Neutrophil (primary cell): Measurements from ENCODE around the gene SHISAL1.

ENCODE experiments used
- H3K27ac ChIP-seq: fragments of 200-600 bp; sonication (generic); 2 replicates; pipeline ENCODE4 v1.5.1; 2016; ENCODE audit warnings: mild to moderate bottlenecking, moderate library complexity
- H3K27me3 ChIP-seq: fragments of 200-600 bp; sonication (generic); 2 replicates; pipeline ENCODE4 v1.6.0; 2016; ENCODE audit warnings: mild to moderate bottlenecking
- H3K36me3 ChIP-seq: fragments of 200-600 bp; sonication (generic); 2 replicates; pipeline ENCODE4 v1.5.1; 2017
- H3K4me1 ChIP-seq, 2 experiments: fragments of 200-600 bp in 1 of 2; sonication (generic) in 1 of 2; 1 replicate in 1 of 2; 2 replicates in 1 of 2; pipeline versions ENCODE4 v1.5.1 to v1.6.1; 2013 to 2016; ENCODE audit warnings: low read depth in 1 of 2, low read length in 1 of 2, mild to moderate bottlenecking in 1 of 2, moderate library complexity in 1 of 2; ENCODE audit not compliant: control insufficient read depth in 1 of 2, insufficient read depth in 1 of 2
- H3K4me3 ChIP-seq, 2 experiments: fragments of 200-600 bp in 1 of 2; sonication (generic) in 1 of 2; 1 replicate in 1 of 2; 2 replicates in 1 of 2; pipeline ENCODE4 v1.5.1; 2013 to 2016; ENCODE audit warnings: low read depth in 1 of 2, low read length in 1 of 2, mild to moderate bottlenecking in 1 of 2, moderate library complexity in 1 of 2
- H3K9me3 ChIP-seq: fragments of 200-600 bp; sonication (generic); 2 replicates; pipeline ENCODE4 v1.5.1; 2016
- TF ChIP-seq, protein P1 (sequence below): fragments of 200-600 bp; sonication (generic); IDR thresholded peaks from 2 replicates; pipeline ENCODE4 v1.5.1; 2016; ENCODE audit warnings: antibody characterized with exemption

SHISAL1 gene

GRCh38 chr22:44289414-44290171, 23.2 kb downstream of the SHISAL1 start:
- Histone ChIP-seq H3K4me3 (no peak overlapping the region), H3K27me3 (peaks cover 11% of the 10 kb centered on the region)
- TF ChIP-seq, protein P1, sequence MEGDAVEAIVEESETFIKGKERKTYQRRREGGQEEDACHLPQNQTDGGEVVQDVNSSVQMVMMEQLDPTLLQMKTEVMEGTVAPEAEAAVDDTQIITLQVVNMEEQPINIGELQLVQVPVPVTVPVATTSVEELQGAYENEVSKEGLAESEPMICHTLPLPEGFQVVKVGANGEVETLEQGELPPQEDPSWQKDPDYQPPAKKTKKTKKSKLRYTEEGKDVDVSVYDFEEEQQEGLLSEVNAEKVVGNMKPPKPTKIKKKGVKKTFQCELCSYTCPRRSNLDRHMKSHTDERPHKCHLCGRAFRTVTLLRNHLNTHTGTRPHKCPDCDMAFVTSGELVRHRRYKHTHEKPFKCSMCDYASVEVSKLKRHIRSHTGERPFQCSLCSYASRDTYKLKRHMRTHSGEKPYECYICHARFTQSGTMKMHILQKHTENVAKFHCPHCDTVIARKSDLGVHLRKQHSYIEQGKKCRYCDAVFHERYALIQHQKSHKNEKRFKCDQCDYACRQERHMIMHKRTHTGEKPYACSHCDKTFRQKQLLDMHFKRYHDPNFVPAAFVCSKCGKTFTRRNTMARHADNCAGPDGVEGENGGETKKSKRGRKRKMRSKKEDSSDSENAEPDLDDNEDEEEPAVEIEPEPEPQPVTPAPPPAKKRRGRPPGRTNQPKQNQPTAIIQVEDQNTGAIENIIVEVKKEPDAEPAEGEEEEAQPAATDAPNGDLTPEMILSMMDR, result no peak

DNA sequence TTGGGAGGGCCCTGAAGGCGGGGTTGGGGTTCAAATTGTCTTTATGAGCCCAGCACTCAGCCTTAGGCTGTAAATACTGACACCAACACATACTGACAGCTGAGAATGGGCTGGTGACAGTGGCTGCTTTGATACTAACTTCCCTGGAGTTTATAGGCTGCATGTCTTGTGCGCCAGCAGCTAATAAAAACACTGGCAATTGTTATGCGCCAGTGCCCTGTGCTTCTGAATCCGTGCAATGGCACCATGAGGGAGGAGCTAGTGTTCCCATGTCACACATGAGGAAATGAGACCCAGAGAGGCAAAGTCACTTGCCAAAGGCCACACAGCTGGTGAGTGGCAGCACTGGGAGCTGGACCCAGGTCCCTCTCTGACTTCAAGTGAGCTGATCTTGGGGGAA, 23.8 kb downstream of the SHISAL1 start:
- Histone ChIP-seq H3K4me1 (no peaks in the 10 kb centered on the region), H3K27ac (no peak overlapping the region), H3K27me3 (peaks cover 11% of the 10 kb centered on the region), H3K4me3 (no peak overlapping the region), H3K9me3 (no peaks in the 10 kb centered on the region), H3K36me3 (no peaks in the 10 kb centered on the region)
- TF ChIP-seq, protein P1, result no peak

More at GRCh38 chr22:44289414-44290171, 23.2 kb downstream of the SHISAL1 start:
- Histone ChIP-seq H3K9me3 (no peaks in the 10 kb centered on the region), H3K36me3 (no peaks in the 10 kb centered on the region), H3K4me1 (no peaks in the 10 kb centered on the region), H3K27ac (no peak overlapping the region)

- Histone ChIP-seq H3K36me3 (no peaks in the 10 kb centered on the region), H3K9me3 (no peaks in the 10 kb centered on the region), H3K27ac (no peak overlapping the region), H3K4me1 (no peaks in the 10 kb centered on the region), H3K4me3 (no peak overlapping the region), H3K27me3 (peaks cover 11% of the 10 kb centered on the region)
- TF ChIP-seq, protein P1, result no peak
Observed at GRCh38 chr22:44287741-44288140, 25.0 kb downstream of the SHISAL1 start.

- TF ChIP-seq, protein P1, result no peak
- H3K9me3 ChIP-seq, result no peaks in the 10 kb centered on the region
- no peaks in the 10 kb centered on the region for H3K36me3 ChIP-seq
- H3K27me3 ChIP-seq, result peaks cover 11% of the 10 kb centered on the region
- H3K4me1 ChIP-seq, result no peaks in the 10 kb centered on the region
- no peak overlapping the region for H3K4me3 ChIP-seq
- no peak overlapping the region for H3K27ac ChIP-seq
Observed at GRCh38 chr22:44287121-44287693, 25.5 kb downstream of the SHISAL1 start.

GRCh38 chr22:44286646-44287045, 26.1 kb downstream of the SHISAL1 start:
- Histone ChIP-seq H3K27me3 (peaks cover 6% of the 10 kb centered on the region), H3K4me3 (no peak overlapping the region), H3K9me3 (no peaks in the 10 kb centered on the region), H3K27ac (no peak overlapping the region), H3K4me1 (no peaks in the 10 kb centered on the region), H3K36me3 (no peaks in the 10 kb centered on the region)
- TF ChIP-seq, protein P1, result no peak
